Panc1 (cell line): ENCODE measurements around the gene CDH12. TPM values are rescaled to one million over a fixed set of nuclear protein-coding genes. Genes with fewer than 3 reads are reported as not detected.

Experiments
- ATAC-seq: fragments of 200-7000 bp; cut with Tn5 transposase; 2 replicates; pipeline ENCODE4 v1.9.1; 2020; ENCODE audit warnings: mild to moderate bottlenecking, moderate library complexity
- BruUV-seq: library from RNA; stranded (reverse); fragments of 400-500 nt; replicated peaks from 2 replicates; lab custom pipeline; 2021; lab: Mats Ljungman, UMichigan
- CTCF ChIA-PET: fragments of 300-600 bp; sonication (Branson Sonifier 250); formaldehyde crosslinking; loops from one replicate; lab custom pipeline; 2022; ENCODE audit warnings: antibody characterized with exemption; lab: Charles Lee
- POLR2A ChIA-PET: fragments of 300-600 bp; sonication (Branson Sonifier 250); formaldehyde crosslinking; loops from one replicate; lab custom pipeline; 2022; ENCODE audit warnings: antibody characterized with exemption; lab: Charles Lee
- DNase-seq: peaks from one replicate; pipeline ENCODE4 v3.0.0-alpha.2; 2010; ENCODE audit warnings: low read depth, low spot score
- H3K27ac ChIP-seq: 2 replicates; pipeline ENCODE4 v1.5.1; 2011; ENCODE audit warnings: mild to moderate bottlenecking, low read length, inconsistent platforms
- H3K27me3 ChIP-seq: fragments of 200-500 bp; sonication (Bioruptor generic); 2 replicates; pipeline ENCODE4 v1.6.0; 2014; ENCODE audit warnings: low read length, inconsistent platforms; ENCODE audit not compliant: control insufficient read depth, insufficient read depth
- H3K36me3 ChIP-seq: fragments of 200-500 bp; sonication (Bioruptor generic); 2 replicates; pipeline ENCODE4 v1.5.1; 2014; ENCODE audit warnings: inconsistent platforms, mild to moderate bottlenecking, low read length, moderate library complexity; ENCODE audit not compliant: control insufficient read depth, insufficient read depth
- H3K4me1 ChIP-seq: 2 replicates; pipeline ENCODE4 v1.5.1; 2011; ENCODE audit warnings: inconsistent platforms, mild to moderate bottlenecking, low read length, moderate library complexity; ENCODE audit not compliant: control insufficient read depth, insufficient read depth
- H3K4me3 ChIP-seq, 2 experiments: 2 replicates each; pipeline ENCODE4 v1.5.1; 2011 to 2012; ENCODE audit warnings: low read depth in 2 of 2, low read length in 2 of 2, mild to moderate bottlenecking in 2 of 2, inconsistent platforms in 1 of 2, moderate library complexity in 1 of 2
- H3K9me3 ChIP-seq: fragments of 200-500 bp; sonication (Bioruptor generic); 2 replicates; pipeline ENCODE4 v1.5.1; 2014; ENCODE audit warnings: low read depth, mild to moderate bottlenecking, inconsistent platforms, low read length, moderate library complexity; ENCODE audit not compliant: control insufficient read depth, insufficient read depth
- POLR2AphosphoS5 ChIP-seq: IDR thresholded peaks from 2 replicates; pipeline ENCODE4 v1.6.1; 2012; ENCODE audit warnings: mild to moderate bottlenecking, low read depth, low read length, moderate library complexity
- SIN3A ChIP-seq: IDR thresholded peaks from 2 replicates; pipeline ENCODE4 v1.6.1; 2012; ENCODE audit warnings: low read depth, mild to moderate bottlenecking, low read length, moderate library complexity, borderline replicate concordance; ENCODE audit not compliant: insufficient read depth
- TCF7L2 ChIP-seq: IDR thresholded peaks from 2 replicates; pipeline ENCODE4 v1.6.1; 2011; ENCODE audit warnings: mild to moderate bottlenecking, low read depth, low read length, inconsistent platforms
- in situ Hi-C: cut with HindIII; loops from 2 replicates; pipeline ENCODE4 v1.10.0; 2016; ENCODE audit warnings: low sequenced_read_pairs, low pct_unique_long_range_greater_than_20kb
- intact Hi-C: fragments of 100-400 bp; cut with micrococcal nuclease; formaldehyde crosslinking; loops from one replicate; pipeline ENCODE4 v1.10.0; 2022; ENCODE audit not compliant: unreplicated experiment
- total RNA-seq: library from RNA; stranded (reverse); gene quantifications from one replicate; pipeline ENCODE4 v1.2.1, GENCODE V29; 2021; ENCODE audit not compliant: unreplicated experiment
- TF ChIP-seq, protein P1 (sequence below): fragments of 450-650 bp; IDR thresholded peaks from 2 replicates; pipeline ENCODE4 v1.5.1; 2017; ENCODE audit warnings: mild to moderate bottlenecking
- TF ChIP-seq, protein P2 (sequence below), 2 experiments: IDR thresholded peaks; 2 replicates each; pipeline ENCODE4 v1.6.1; 2011 to 2012; ENCODE audit warnings: low read depth in 2 of 2, control low read depth in 1 of 2, low read length in 1 of 2, mild to moderate bottlenecking in 1 of 2, moderate library complexity in 1 of 2; ENCODE audit not compliant: insufficient read depth in 1 of 2

Gene CDH12
- total RNA-seq, 1 experiment from 2014 or later: not detected

- intact Hi-C loops (no loop called here), in situ Hi-C loops (no loop called here)
- Histone ChIP-seq H3K27me3 (no peaks in the 10 kb centered on the region), H3K4me1 (no peaks in the 10 kb centered on the region), H3K4me3 (no peak overlapping the region), H3K27ac (no peak overlapping the region), H3K36me3 (no peaks in the 10 kb centered on the region), H3K9me3 (no peaks in the 10 kb centered on the region)
- TF ChIP-seq POLR2AphosphoS5 (no peak), TCF7L2 (no peak), SIN3A (no peak)
- TF ChIP-seq, protein P1, sequence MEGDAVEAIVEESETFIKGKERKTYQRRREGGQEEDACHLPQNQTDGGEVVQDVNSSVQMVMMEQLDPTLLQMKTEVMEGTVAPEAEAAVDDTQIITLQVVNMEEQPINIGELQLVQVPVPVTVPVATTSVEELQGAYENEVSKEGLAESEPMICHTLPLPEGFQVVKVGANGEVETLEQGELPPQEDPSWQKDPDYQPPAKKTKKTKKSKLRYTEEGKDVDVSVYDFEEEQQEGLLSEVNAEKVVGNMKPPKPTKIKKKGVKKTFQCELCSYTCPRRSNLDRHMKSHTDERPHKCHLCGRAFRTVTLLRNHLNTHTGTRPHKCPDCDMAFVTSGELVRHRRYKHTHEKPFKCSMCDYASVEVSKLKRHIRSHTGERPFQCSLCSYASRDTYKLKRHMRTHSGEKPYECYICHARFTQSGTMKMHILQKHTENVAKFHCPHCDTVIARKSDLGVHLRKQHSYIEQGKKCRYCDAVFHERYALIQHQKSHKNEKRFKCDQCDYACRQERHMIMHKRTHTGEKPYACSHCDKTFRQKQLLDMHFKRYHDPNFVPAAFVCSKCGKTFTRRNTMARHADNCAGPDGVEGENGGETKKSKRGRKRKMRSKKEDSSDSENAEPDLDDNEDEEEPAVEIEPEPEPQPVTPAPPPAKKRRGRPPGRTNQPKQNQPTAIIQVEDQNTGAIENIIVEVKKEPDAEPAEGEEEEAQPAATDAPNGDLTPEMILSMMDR: no peak
- TF ChIP-seq, protein P2, sequence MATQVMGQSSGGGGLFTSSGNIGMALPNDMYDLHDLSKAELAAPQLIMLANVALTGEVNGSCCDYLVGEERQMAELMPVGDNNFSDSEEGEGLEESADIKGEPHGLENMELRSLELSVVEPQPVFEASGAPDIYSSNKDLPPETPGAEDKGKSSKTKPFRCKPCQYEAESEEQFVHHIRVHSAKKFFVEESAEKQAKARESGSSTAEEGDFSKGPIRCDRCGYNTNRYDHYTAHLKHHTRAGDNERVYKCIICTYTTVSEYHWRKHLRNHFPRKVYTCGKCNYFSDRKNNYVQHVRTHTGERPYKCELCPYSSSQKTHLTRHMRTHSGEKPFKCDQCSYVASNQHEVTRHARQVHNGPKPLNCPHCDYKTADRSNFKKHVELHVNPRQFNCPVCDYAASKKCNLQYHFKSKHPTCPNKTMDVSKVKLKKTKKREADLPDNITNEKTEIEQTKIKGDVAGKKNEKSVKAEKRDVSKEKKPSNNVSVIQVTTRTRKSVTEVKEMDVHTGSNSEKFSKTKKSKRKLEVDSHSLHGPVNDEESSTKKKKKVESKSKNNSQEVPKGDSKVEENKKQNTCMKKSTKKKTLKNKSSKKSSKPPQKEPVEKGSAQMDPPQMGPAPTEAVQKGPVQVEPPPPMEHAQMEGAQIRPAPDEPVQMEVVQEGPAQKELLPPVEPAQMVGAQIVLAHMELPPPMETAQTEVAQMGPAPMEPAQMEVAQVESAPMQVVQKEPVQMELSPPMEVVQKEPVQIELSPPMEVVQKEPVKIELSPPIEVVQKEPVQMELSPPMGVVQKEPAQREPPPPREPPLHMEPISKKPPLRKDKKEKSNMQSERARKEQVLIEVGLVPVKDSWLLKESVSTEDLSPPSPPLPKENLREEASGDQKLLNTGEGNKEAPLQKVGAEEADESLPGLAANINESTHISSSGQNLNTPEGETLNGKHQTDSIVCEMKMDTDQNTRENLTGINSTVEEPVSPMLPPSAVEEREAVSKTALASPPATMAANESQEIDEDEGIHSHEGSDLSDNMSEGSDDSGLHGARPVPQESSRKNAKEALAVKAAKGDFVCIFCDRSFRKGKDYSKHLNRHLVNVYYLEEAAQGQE (IDR thresholded peaks at IDR 0.05; ENCODE audit: insufficient read depth in 1 of 2, low read depth in 2 of 2, low read length in 1 of 2): no peak
- DNase-seq: no peak
- ChIA-PET POLR2A (no interaction called here), CTCF (no interaction called here)
- BruUV-seq: no TSS peak
- no peak for ATAC-seq
These were observed 65.3 kb downstream of the CDH12 start for GRCh38 chr5:22787807-22788206.

GRCh38 chr5:22787398-22787797, 65.7 kb downstream of the CDH12 start:
- no peak for TF ChIP-seq SIN3A
- TF ChIP-seq, protein P1: no peak
- no peak for TF ChIP-seq TCF7L2
- TF ChIP-seq, protein P2 (IDR thresholded peaks at IDR 0.05; ENCODE audit: insufficient read depth in 1 of 2, low read depth in 2 of 2, low read length in 1 of 2): no peak
- TF ChIP-seq POLR2AphosphoS5: no peak
- in situ Hi-C loops: no loop called here
- Histone ChIP-seq H3K4me1 (no peaks in the 10 kb centered on the region), H3K9me3 (no peaks in the 10 kb centered on the region), H3K36me3 (no peaks in the 10 kb centered on the region), H3K27me3 (no peaks in the 10 kb centered on the region), H3K4me3 (no peak overlapping the region), H3K27ac (no peak overlapping the region)
- no peak for ATAC-seq
- no TSS peak for BruUV-seq
- DNase-seq: no peak
- intact Hi-C loops: no loop called here
- ChIA-PET CTCF (no interaction called here), POLR2A (no interaction called here)
